Esophagus (tissue), 2 donors: ENCODE measurements around the gene LIME1. TPM values are rescaled to one million over a fixed set of nuclear protein-coding genes. Genes with fewer than 3 reads are reported as not detected.

Experiments
- H3K27ac ChIP-seq, 2 donors: one replicate each; pipeline ENCODE4 v1.5.1; 2013; ENCODE audit warnings: low read depth in 2 of 2, mild to moderate bottlenecking in 2 of 2, inconsistent platforms in 1 of 2, low read length in 1 of 2, moderate library complexity in 1 of 2
- H3K27me3 ChIP-seq, 2 donors: one replicate each; pipeline ENCODE4 v1.6.1; 2013; ENCODE audit warnings: low read length in 2 of 2, control low read depth in 1 of 2, mild to moderate bottlenecking in 1 of 2; ENCODE audit not compliant: insufficient read depth in 2 of 2, control insufficient read depth in 1 of 2
- H3K36me3 ChIP-seq, 2 donors: one replicate each; pipeline ENCODE4 v1.6.1; 2013; ENCODE audit warnings: low read length in 1 of 2; ENCODE audit not compliant: control insufficient read depth in 2 of 2, insufficient read depth in 2 of 2
- H3K4me1 ChIP-seq, 2 donors: one replicate each; pipeline ENCODE4 v1.6.1; 2013; ENCODE audit warnings: low read length in 1 of 2; ENCODE audit not compliant: control insufficient read depth in 2 of 2, insufficient read depth in 2 of 2
- H3K4me3 ChIP-seq, 2 donors: one replicate each; pipeline ENCODE4 v1.5.1; 2013; ENCODE audit warnings: low read length in 2 of 2, mild to moderate bottlenecking in 2 of 2, low read depth in 1 of 2, moderate library complexity in 1 of 2
- H3K9me3 ChIP-seq, 2 donors: one replicate each; pipeline ENCODE4 v1.6.1; 2013; ENCODE audit warnings: mild to moderate bottlenecking in 2 of 2, low read depth in 1 of 2, low read length in 1 of 2, moderate library complexity in 1 of 2; ENCODE audit not compliant: control insufficient read depth in 2 of 2, insufficient read depth in 1 of 2
- WGBS, 2 donors: extraction: QIAGEN DNeasy Blood & Tissue Kit; methylation state at CpG; one replicate each; pipeline ENCODE4 v1.1.7; 2013; 5-methylcytosine and 5-hydroxymethylcytosine counted together
- polyA plus RNA-seq, 2 donors: library from polyadenylated mRNA; stranded (reverse); fragments of 200-250 nt; gene quantifications; one replicate each; pipeline ENCODE4 v1.2.3, GENCODE V29; 2013
- donor health status: healthy with polysubstance abuse.
- donor health status: Bipolar disorder and iron deficiency.

Gene LIME1
- polyA plus RNA-seq, 2 donors = 12.6 to 24.5 TPM

- 68 to 70% methylated on average over 24 to 25 of the region's 25 CpGs for WGBS, 2 donors
- no peak overlapping the region for H3K27ac ChIP-seq
- H3K36me3 ChIP-seq = peaks cover 0 to 11% of the 10 kb centered on the region in 2 donors
- H3K9me3 ChIP-seq = no peaks in the 10 kb centered on the region
- no peak overlapping the region for H3K4me3 ChIP-seq
- H3K4me1 ChIP-seq = no peaks in the 10 kb centered on the region
- no peaks in the 10 kb centered on the region for H3K27me3 ChIP-seq
Measured at GRCh38 chr20:63744574-63745423, 8.3 kb downstream of the LIME1 start.

- no peaks in the 10 kb centered on the region for H3K4me1 ChIP-seq
- no peak overlapping the region for H3K27ac ChIP-seq
- no peaks in the 10 kb centered on the region for H3K27me3 ChIP-seq
- H3K36me3 ChIP-seq = peaks cover 0 to 11% of the 10 kb centered on the region in 2 donors
- H3K4me3 ChIP-seq = no peak overlapping the region
- no peaks in the 10 kb centered on the region for H3K9me3 ChIP-seq
- WGBS, 2 donors = 54 to 78% methylated on average over 15 of the region's 15 CpGs
Measured at GRCh38 chr20:63745424-63745805, 9.0 kb downstream of the LIME1 start.

- H3K27me3 ChIP-seq = no peaks in the 10 kb centered on the region
- 84 to 85% methylated on average over 19 to 26 of the region's 26 CpGs for WGBS, 2 donors
- peaks cover 0 to 11% of the 10 kb centered on the region in 2 donors for H3K36me3 ChIP-seq
- H3K4me1 ChIP-seq = no peaks in the 10 kb centered on the region
- H3K27ac ChIP-seq = no peak overlapping the region
- H3K4me3 ChIP-seq = no peak overlapping the region
- H3K9me3 ChIP-seq = no peaks in the 10 kb centered on the region
Measured at GRCh38 chr20:63745961-63746731, 9.7 kb downstream of the LIME1 start.

- Histone ChIP-seq H3K4me3 (no peak overlapping the region), H3K36me3 (peaks cover 0 to 11% of the 10 kb centered on the region in 2 donors), H3K27ac (no peak overlapping the region), H3K9me3 (no peaks in the 10 kb centered on the region), H3K4me1 (no peaks in the 10 kb centered on the region), H3K27me3 (no peaks in the 10 kb centered on the region)
- 91 to 93% methylated on average over 46 to 47 of the region's 47 CpGs for WGBS, 2 donors
Measured at GRCh38 chr20:63746751-63747315, 10.4 kb downstream of the LIME1 start.

- Histone ChIP-seq H3K9me3 (no peaks in the 10 kb centered on the region), H3K4me3 (no peak overlapping the region), H3K27ac (no peak overlapping the region), H3K4me1 (no peaks in the 10 kb centered on the region), H3K27me3 (no peaks in the 10 kb centered on the region), H3K36me3 (peaks cover 0 to 7% of the 10 kb centered on the region in 2 donors)
- 65 to 74% methylated on average over 13 of the region's 13 CpGs for WGBS, 2 donors
Measured at GRCh38 chr20:63747622-63748069, 11.2 kb downstream of the LIME1 start.

GRCh38 chr20:63748070-63748933, 11.8 kb downstream of the LIME1 start:
- no peaks in the 10 kb centered on the region for H3K4me1 ChIP-seq

GRCh38 chr20:63748934-63749270, 12.4 kb downstream of the LIME1 start:
- Histone ChIP-seq H3K4me3 (no peak overlapping the region), H3K9me3 (no peaks in the 10 kb centered on the region), H3K27ac (no peak overlapping the region), H3K36me3 (no peaks in the 10 kb centered on the region), H3K27me3 (no peaks in the 10 kb centered on the region), H3K4me1 (no peaks in the 10 kb centered on the region)
- 93 to 94% methylated on average over 11 of the region's 11 CpGs for WGBS, 2 donors

More at GRCh38 chr20:63748070-63748933, 11.8 kb downstream of the LIME1 start:
- 78 to 79% methylated on average over 19 to 20 of the region's 20 CpGs for WGBS, 2 donors
- Histone ChIP-seq H3K9me3 (no peaks in the 10 kb centered on the region), H3K27me3 (no peaks in the 10 kb centered on the region), H3K36me3 (peaks cover 0 to 4% of the 10 kb centered on the region in 2 donors), H3K27ac (no peak overlapping the region), H3K4me3 (no peak overlapping the region)

GRCh38 chr20:63749597-63750508, 13.4 kb downstream of the LIME1 start:
- H3K27me3 ChIP-seq = no peaks in the 10 kb centered on the region
- no peak overlapping the region for H3K27ac ChIP-seq
- no peak overlapping the region for H3K4me3 ChIP-seq
- H3K36me3 ChIP-seq = no peaks in the 10 kb centered on the region
- no peaks in the 10 kb centered on the region for H3K4me1 ChIP-seq
- 89% methylated on average over 16 of the region's 16 CpGs for WGBS, 2 donors
- H3K9me3 ChIP-seq = no peaks in the 10 kb centered on the region
